GM10266 (cell line): ENCODE data around the gene MFAP2.

ENCODE experiments used
- DNase-seq: peaks from one replicate; pipeline ENCODE4 v3.0.0; 2012; ENCODE audit errors: extremely low spot score
- TF ChIP-seq, protein P1 (sequence below): IDR thresholded peaks from 2 replicates; pipeline ENCODE4 v1.5.1; 2012; ENCODE audit warnings: mild to moderate bottlenecking, low read depth; ENCODE audit not compliant: control insufficient read depth, insufficient read depth; ENCODE audit errors: missing control alignments

Gene MFAP2

DNA sequence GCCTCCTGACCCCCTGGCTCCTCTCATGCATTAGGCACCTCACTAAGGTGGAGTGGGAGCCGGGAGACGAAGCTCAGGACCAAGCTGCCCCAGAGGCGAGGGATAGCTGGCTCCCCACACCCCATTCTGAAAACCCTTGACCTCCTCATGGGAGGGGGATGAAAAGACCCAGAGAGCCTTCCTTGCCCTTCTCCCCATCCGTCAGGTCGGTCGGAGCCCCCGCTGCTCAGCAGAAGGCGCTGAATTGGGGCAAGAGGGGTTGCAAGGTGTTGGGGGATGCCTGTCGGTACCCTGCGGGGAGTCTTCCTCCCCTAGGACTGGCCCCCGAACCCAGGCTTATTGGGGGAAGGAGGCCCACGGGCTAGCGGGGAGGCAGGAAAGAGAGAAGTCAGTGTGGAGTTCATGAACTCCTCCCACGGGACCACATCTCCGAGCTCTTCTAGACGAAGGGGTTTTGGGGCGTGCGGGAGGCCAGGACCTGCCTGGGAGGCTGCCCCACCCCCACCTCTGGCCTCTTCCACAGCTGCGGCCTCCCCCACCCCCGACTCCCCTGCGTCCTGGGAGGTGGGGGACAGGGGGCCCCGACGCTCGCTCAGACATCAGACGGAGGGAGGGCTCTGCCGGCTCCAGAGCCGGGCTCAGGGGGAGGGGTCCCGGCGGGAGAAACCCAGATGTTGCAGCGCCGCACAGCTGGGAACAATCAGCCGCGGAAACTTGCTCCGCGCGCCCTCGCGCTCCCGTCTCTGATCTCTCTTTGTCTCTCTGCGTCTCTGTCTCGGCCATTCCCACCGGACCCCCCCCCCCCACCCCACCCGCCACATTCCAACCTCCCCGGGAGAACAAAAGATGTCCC lies 719 bp downstream of the MFAP2 start:
- no peak for DNase-seq
- TF ChIP-seq, protein P1, sequence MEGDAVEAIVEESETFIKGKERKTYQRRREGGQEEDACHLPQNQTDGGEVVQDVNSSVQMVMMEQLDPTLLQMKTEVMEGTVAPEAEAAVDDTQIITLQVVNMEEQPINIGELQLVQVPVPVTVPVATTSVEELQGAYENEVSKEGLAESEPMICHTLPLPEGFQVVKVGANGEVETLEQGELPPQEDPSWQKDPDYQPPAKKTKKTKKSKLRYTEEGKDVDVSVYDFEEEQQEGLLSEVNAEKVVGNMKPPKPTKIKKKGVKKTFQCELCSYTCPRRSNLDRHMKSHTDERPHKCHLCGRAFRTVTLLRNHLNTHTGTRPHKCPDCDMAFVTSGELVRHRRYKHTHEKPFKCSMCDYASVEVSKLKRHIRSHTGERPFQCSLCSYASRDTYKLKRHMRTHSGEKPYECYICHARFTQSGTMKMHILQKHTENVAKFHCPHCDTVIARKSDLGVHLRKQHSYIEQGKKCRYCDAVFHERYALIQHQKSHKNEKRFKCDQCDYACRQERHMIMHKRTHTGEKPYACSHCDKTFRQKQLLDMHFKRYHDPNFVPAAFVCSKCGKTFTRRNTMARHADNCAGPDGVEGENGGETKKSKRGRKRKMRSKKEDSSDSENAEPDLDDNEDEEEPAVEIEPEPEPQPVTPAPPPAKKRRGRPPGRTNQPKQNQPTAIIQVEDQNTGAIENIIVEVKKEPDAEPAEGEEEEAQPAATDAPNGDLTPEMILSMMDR: no peak

DNA sequence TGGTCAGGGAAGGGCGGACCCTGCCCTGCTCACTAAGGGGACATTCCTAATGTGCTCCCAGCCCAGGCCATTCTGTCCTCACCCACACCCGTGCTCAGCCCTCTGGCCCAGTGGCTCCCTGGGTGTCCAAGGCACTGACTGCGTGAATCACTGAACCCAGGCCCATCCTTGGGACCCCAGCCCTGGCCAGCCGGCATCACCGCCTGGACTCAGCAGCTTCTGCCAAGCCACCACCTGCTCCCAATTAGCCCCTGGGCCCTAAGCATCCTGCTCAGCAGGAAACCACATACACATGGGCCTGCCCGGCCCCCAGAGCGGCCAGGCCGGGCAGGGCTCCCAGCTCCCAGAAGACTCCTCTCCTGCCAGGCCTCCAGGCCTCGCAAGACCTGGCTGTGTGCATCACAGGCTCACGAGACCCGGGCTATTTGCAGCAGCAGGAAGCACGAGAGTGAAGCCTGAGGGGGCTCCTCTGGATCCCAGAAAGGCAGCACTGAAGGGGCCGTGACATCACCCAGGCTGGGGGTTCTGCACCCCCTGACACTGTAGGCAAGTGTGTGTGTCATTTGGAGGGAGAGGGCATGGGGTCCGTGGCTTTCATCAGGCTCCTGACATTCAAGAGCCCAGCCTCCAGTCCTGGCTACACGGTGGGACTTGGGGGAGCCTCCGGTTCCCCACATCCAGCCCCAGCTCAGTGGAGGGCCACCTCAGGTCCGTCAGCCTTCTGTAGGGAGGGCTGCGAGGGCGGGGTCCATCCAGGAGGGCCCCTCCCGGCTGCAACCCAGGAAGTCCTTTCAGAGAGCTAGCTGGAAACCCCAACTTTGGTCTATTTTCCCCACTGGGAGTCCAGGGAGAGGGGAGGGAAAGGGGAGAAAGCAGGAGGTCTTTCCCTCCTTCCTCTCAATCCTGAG lies 1.6 kb downstream of the MFAP2 start:
- DNase-seq: no peak
- TF ChIP-seq, protein P1: no peak

DNA sequence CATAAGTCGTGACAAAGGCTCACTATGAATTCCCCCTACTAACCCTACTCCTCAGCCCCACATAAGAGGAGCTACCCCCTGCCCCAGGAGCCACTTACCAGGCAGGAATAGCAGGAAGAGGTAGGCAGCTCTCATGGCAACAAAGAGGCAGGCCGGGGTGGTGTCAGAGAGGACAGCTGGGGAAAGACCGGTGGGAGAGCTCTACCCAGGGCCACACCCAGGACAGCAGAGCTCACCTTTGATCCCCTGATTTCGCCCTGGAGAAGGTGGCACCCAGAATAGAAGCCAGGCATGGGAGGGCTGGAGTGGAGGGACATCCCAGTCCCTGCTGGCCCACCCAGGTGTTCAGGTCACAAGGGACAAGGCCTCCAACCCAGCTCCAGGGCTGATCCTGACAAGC lies 2.3 kb downstream of the MFAP2 start:
- DNase-seq: no peak
- TF ChIP-seq, protein P1: no peak

DNA sequence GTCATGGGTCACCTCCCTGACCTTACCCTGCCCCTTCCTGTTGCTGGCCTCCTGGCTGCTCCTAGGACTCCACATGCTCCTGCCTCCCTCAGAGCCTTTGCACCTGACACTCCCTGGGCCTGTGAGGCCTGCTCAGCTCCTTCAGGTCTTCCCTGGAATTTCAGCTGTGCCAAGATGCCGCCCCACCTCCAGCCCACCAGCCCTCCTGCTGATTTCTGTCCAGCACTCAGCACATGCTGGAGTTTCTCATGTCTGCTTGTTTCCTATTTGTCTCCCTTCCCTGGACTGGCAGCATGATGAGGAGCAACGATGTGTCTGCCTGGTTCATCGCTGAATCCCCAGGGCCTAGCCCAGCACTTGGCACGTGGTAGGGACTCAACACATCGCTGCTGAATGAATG lies 3.0 kb downstream of the MFAP2 start:
- DNase-seq: no peak
- TF ChIP-seq, protein P1: no peak

DNA sequence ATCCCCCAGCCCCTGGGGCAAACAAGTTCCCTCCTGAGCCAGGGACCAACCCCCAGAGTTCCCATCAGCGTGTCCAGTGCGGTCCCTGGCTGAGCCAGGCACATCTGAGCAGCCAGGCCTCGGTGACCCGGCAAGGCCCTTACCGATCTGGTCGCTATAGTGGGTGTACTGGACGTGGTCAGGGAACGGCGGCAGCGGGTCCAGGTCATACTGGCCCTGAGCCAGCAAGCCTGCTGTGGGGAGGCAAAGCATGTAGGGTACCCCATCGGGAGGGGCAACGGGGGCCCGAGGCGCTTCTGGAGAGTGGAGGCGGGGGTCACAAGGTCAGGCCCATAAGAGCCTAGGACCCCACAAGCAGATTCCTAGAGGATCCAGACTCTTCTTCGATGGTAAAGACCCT lies 3.5 kb downstream of the MFAP2 start:
- DNase-seq: no peak
- TF ChIP-seq, protein P1: no peak

DNA sequence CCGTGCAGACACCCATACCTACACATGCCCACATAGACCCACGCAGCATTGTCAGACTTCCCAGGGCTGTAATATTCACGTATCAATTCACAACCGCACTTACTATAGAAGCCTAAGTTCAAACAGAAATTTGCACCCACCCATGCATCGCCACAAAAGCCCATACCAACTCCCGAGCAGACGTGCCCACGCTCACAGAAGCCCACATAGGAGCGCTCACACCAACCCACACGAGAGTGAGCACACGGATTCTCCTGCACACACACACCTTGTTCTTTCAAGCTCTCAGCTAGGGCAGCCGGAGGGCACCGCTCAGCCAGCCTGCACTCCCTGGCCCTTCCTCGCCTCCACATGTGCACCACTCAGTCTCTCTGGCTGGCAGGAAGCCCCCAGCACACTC lies 4.6 kb downstream of the MFAP2 start:
- TF ChIP-seq, protein P1: no peak
- no peak for DNase-seq
